ENCODE data around the gene MYO18B.

Gene MYO18B

GRCh38 chr22:25909614-25910387 is 167.8 kb downstream of the MYO18B start:
- DNase-seq: no peak

- no peak for DNase-seq
These were observed 169.4 kb downstream of the MYO18B start for GRCh38 chr22:25911243-25911972.

GRCh38 chr22:25919452-25919851 is 177.5 kb downstream of the MYO18B start:
- DNase-seq: no peak

GRCh38 chr22:25922141-25922540 is 180.2 kb downstream of the MYO18B start:
- DNase-seq: no peak

GRCh38 chr22:25923914-25924313 is 181.9 kb downstream of the MYO18B start:
- DNase-seq: no peak

GRCh38 chr22:25928038-25928437 is 186.1 kb downstream of the MYO18B start:
- DNase-seq: no peak

GRCh38 chr22:25929321-25929878 is 187.4 kb downstream of the MYO18B start:
- DNase-seq: no peak

- DNase-seq: no peak
These were observed 188.1 kb downstream of the MYO18B start for GRCh38 chr22:25930083-25930482.

- no peak for DNase-seq
These were observed 188.9 kb downstream of the MYO18B start for GRCh38 chr22:25930788-25931310.

GRCh38 chr22:25933158-25933788 is 191.3 kb downstream of the MYO18B start:
- no peak for DNase-seq

GRCh38 chr22:25935266-25936058 is 193.5 kb downstream of the MYO18B start:
- DNase-seq: no peak

GRCh38 chr22:25938151-25938550 is 196.2 kb downstream of the MYO18B start:
- DNase-seq: no peak

GRCh38 chr22:25939384-25939783 is 197.4 kb downstream of the MYO18B start:
- DNase-seq: no peak

GRCh38 chr22:25940479-25940878 is 198.5 kb downstream of the MYO18B start:
- DNase-seq: no peak

GRCh38 chr22:25941365-25941960 is 199.5 kb downstream of the MYO18B start:
- no peak for DNase-seq

GRCh38 chr22:25942115-25942855 is 200.3 kb downstream of the MYO18B start:
- DNase-seq: no peak

- no peak for DNase-seq
These were observed 200.9 kb downstream of the MYO18B start for GRCh38 chr22:25942856-25943411.

GRCh38 chr22:25950111-25950510 is 208.1 kb downstream of the MYO18B start:
- no peak for DNase-seq

GRCh38 chr22:25953276-25953675 is 211.3 kb downstream of the MYO18B start:
- no peak for DNase-seq

- DNase-seq: no peak
These were observed 211.9 kb downstream of the MYO18B start for GRCh38 chr22:25953919-25954318.

GRCh38 chr22:25955323-25955722 is 213.3 kb downstream of the MYO18B start:
- no peak for DNase-seq
